Left ventricle myocardium superior (tissue), 1 donor: ENCODE results near the gene COL20A1. TPM values are rescaled to one million over a fixed set of nuclear protein-coding genes. Genes with fewer than 3 reads are reported as not detected.
"Not testable (repeated sequence)": the region's sequence is repeated elsewhere in the genome, so short reads cannot be mapped to it uniquely, and the experiment has no call there.

ENCODE experiments used
- ATAC-seq: fragments of 200-7000 bp; cut with Tn5 transposase; one replicate; pipeline ENCODE4 v1.9.1; 2020; ENCODE audit warnings: mild to moderate bottlenecking, moderate library complexity
- DNase-seq: peaks from one replicate; pipeline ENCODE4 v3.0.0-alpha.2; 2020
- intact Hi-C: fragments of 100-400 bp; cut with micrococcal nuclease; formaldehyde crosslinking; loops from one replicate; pipeline ENCODE4 v1.11.0; 2022
- long read RNA-seq: library from polyadenylated mRNA; unstranded; transcript quantifications from one replicate; pipeline ENCODE4 v2.0.0, GENCODE V29; 2021
- total RNA-seq: library from RNA; stranded (reverse); fragmentation: NEBNext Ultra II Directional; extraction: Animal tissue kit (Norgen Biotek cat#: 25700); gene quantifications from one replicate; pipeline ENCODE4 v1.2.1, GENCODE V29; 2021
- donor health status: DM: no; HTN: yes; CAD: no; lungs with severe emphysema.

Gene COL20A1
- not detected for total RNA-seq
- long read RNA-seq: 0 reads

DNA sequence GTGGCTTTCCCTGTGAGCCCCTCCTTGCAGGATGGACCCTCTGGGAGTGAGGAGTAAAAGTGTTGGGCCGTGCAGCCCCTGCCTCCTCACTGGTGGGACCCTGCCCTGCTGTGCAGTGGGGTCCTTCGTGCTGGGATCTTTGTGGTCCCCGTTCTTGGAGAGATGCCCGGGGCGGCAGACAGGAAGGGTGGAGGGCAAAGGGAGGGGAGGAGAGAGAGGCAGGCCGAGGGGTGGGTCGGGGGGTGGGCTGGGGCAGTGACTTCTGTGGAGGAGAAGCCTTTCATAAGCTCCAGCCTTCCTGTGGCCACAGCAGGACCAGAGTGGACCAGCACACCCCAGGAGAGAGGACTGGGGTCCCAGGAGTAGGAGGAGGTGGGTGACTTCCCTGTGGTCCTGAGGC lies at the start of gene COL20A1:
TSS of gene COL20A1 (plus strand) at position 283 of the 400 bp plus-strand sequence. CDS start 1,922 bp downstream, outside the sequence.
- intact Hi-C loops: no loop called here
- ATAC-seq (no peak), DNase-seq (no peak)

- ATAC-seq (no peak), DNase-seq (no peak)
- intact Hi-C loops: no loop called here
These were observed 49.3 kb upstream of the COL20A1 start for GRCh38 chr20:63243604-63244247.

DNA sequence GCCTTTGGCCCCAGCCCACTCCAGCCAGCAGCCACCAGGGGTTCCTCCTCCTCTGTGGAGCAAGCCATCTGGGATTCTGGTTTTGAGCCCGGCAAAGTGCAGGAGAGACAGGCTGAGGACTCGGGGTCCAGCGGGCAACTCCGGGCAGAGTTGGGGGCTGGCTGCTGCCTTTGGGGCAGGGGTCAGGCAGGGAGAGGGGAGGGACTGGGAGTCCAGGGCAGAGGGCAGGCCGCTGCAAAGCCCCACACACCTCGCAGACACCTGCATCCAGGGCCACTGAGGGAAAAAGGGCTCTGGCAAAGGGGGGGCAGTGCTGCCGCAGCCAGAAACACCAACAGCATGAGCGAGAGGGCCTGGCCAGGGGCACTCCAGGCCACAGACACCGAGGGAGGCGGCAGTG lies 48.5 kb upstream of the COL20A1 start:
- intact Hi-C loops: no loop called here
- ATAC-seq: no peak
- no peak for DNase-seq

GRCh38 chr20:63246490-63247288 lies 46.3 kb upstream of the COL20A1 start:
- ATAC-seq (peak; percentile 28), DNase-seq (no peak)
- intact Hi-C loops: no loop called here

- intact Hi-C loops: no loop called here
- DNase-seq (no peak), ATAC-seq (no peak)
These were observed 45.2 kb upstream of the COL20A1 start for GRCh38 chr20:63247671-63248228.

DNA sequence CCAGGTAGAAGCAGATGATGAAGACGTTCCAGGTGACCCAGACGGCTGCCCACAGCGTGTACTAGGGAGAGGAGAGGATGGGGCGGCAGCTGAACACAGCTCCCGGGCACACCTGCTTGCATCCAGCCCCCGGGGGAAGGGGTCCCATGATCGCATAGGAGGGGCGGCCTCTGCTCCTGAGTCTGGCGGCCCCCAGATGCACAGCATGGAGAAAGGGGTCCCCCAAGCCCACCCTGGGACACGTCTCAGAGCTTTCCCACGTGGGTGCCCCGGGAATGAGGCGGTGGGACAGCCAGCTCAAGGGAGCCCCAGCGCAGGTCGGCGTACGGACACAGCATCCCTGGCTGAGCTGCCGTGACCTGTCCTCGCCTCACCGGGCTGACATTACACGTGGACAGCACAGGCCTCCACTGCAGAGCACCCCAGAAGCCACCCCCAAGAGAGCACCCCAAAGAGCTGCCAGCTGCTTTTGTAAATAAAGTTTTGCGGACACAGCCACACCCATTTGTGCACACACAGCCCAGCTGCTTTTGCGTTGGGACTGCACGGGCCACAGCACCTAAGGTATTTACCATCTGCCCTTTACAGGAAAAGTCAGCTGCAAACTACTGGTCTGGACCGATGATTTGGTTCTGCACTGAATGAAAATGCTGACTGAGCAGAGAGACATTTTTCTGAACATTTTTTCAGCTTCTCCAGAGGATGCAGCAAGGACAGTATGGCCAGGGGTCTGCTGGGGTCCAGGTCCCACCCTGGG lies 44.0 kb upstream of the COL20A1 start:
- DNase-seq (no peak), ATAC-seq (no peak)
- intact Hi-C loops: no loop called here

DNA sequence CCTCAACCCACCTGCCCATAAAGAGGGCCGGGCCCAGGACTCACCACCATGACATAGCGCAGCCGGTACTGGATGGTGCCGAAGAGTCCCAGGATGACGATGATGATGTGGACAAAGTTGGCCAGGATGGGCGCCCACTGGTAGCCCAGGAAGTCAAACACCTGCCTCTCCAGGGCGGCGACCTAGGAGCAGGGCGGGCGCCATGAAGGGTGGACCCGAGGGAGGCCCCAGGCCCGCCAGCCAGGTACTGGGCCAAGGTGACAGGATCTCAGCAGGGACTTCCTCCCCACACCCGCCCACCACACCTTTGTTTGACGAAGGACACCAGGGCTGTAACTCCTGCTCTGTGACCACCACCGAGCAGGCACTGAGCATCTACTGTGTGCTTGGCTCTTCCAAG lies 43.1 kb upstream of the COL20A1 start:
- intact Hi-C loops: no loop called here
- ATAC-seq (no peak), DNase-seq (no peak)

DNA sequence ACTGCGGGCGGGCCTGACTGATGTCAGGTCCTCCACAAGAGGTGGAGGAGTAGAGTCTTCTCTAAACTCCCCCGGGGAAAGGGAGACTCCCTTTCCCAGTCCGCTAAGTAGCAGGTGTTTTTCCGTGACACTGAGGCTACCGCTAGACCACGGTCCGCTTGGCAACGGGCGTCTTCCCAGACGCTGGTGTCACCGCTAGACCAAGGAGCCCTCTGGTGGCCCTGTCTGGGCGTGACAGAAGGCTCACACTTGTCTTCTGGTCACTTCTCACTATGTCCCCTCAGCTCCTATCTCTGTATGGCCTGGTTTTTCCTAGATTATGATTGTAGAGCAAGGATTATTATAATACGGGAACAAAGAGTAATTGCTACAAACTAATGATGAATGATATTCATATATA lies 41.6 kb upstream of the COL20A1 start:
- ATAC-seq, intact Hi-C loops, DNase-seq: not testable (repeated sequence)

DNA sequence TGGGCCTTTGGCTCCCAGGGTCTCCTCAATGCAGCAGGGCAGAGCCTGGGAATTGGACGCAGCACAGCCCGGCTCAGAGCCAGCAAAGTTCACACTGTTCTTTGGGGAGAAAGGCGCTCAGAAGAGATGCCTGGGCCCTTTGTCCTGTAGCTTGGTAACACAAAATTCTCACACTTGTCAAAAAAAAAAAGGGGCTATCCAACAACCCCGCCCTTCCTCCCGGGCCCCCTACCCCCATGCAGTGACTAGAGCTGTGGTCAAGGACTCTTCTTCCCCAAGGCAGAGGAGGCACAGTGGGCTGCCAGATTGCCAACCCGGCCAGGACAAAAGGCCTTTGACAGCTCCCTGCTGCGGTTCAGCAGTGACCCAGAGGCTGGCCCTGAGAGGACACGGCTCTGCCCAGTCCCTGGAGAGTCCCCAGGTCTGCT lies 40.7 kb upstream of the COL20A1 start:
- no peak for ATAC-seq
- intact Hi-C loops: no loop called here
- DNase-seq: no peak

GRCh38 chr20:63253065-63253437 lies 39.9 kb upstream of the COL20A1 start:
- intact Hi-C loops: no loop called here
- DNase-seq (no peak), ATAC-seq (no peak)

- intact Hi-C loops: no loop called here
- no peak for ATAC-seq
- DNase-seq: no peak
These were observed 39.4 kb upstream of the COL20A1 start for GRCh38 chr20:63253438-63254231.

GRCh38 chr20:63254232-63254605 lies 38.8 kb upstream of the COL20A1 start, which contains the start of gene NKAIN4:
NKAIN4 (minus strand) TSS chr20:63254463; CDS start chr20:63254450, 13 bp downstream.
- intact Hi-C loops: no loop called here
- ATAC-seq (no peak), DNase-seq (no peak)

- DNase-seq (no peak), ATAC-seq (no peak)
- intact Hi-C loops: no loop called here
These were observed 38.2 kb upstream of the COL20A1 start for GRCh38 chr20:63254606-63255384.

- no peak for DNase-seq
- ATAC-seq: no peak
- intact Hi-C loops: no loop called here
These were observed 36.9 kb upstream of the COL20A1 start for GRCh38 chr20:63255931-63256704.

DNA sequence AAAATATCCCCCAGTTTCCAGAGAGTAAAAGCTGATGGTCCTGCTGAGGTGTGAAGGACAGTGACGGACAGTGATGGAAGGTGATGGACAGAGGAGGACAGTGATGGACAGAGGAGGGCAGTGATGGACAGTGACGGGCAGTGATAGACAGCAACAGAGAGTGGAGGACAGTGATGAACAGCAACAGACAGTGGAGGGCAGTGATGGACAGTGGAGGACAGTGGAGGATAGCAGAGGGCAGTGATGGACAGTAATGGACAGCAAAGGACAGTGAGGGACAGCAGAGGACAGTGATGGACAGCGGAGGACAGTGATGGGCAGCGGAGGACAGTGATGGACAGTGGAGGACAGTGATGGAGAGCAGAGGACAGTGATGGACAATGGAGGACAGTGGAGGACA lies 36.0 kb upstream of the COL20A1 start:
- intact Hi-C loops: no loop called here
- DNase-seq (no peak), ATAC-seq (no peak)

- ATAC-seq (no peak), DNase-seq (no peak)
- intact Hi-C loops: no loop called here
These were observed 35.4 kb upstream of the COL20A1 start for GRCh38 chr20:63257629-63258028.

DNA sequence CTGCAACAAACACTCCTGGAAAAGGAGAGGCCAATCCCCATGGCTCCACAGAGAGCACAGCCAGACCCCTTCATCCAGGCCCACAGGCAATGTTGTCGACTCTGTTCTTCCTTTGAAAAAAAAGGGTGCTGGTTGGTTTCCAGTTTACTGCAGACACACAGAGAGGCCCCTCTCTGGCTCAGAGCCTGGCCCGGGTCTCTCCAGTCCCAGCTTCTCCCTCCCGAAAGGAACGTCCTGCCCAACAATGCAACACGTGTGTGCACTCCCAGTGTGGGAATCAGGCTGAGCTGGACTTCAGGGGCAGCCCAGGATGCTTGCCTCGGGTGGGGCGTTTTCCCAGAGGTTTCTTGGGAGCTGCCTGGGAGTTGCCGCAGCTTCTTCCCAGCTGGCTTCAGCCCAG lies 34.2 kb upstream of the COL20A1 start:
- intact Hi-C loops: no loop called here
- ATAC-seq (no peak), DNase-seq (no peak)
